Activated T-helper 1 cell treated with Interleukin-2 at 50 U/mL for 16 hours (primary cell): ENCODE data around the gene RAB11FIP3.
A peak's percentile ranks its signal among the peaks of the same experiment; 100 is the strongest.

Experiments used
- DNase-seq: peaks from one replicate; pipeline ENCODE4 v3.0.0-alpha.2; 2020; ENCODE audit warnings: low read depth

The RAB11FIP3 gene

GRCh38 chr16:519425-519824 lies 94.0 kb downstream of the RAB11FIP3 start:
- no peak for DNase-seq

GRCh38 chr16:519841-520687 lies 94.6 kb downstream of the RAB11FIP3 start:
- no peak for DNase-seq

- no peak for DNase-seq
These were observed 95.4 kb downstream of the RAB11FIP3 start for GRCh38 chr16:520847-521246.

GRCh38 chr16:521381-522210 lies 96.1 kb downstream of the RAB11FIP3 start:
- no peak for DNase-seq

GRCh38 chr16:522320-523096 lies 97.1 kb downstream of the RAB11FIP3 start:
- no peak for DNase-seq

- no peak for DNase-seq
These were observed 97.8 kb downstream of the RAB11FIP3 start for GRCh38 chr16:523097-523741.

- no peak for DNase-seq
These were observed 99.0 kb downstream of the RAB11FIP3 start for GRCh38 chr16:524274-525040.

- DNase-seq, result no peak
These were observed 99.7 kb downstream of the RAB11FIP3 start for GRCh38 chr16:525123-525519.

- peak; percentile 31 for DNase-seq
These were observed 100.2 kb downstream of the RAB11FIP3 start for GRCh38 chr16:525520-526180.

GRCh38 chr16:526181-527014 lies 100.9 kb downstream of the RAB11FIP3 start:
- no peak for DNase-seq

GRCh38 chr16:527015-527903 lies 101.8 kb downstream of the RAB11FIP3 start, which contains the start of gene CAPN15:
Gene CAPN15, plus strand, starts transcription at chr16:527712. Its CDS starts 19,127 bp downstream, at chr16:546839.
- peak; percentile 79 for DNase-seq

GRCh38 chr16:528111-529011 lies 102.9 kb downstream of the RAB11FIP3 start:
- DNase-seq, result no peak

GRCh38 chr16:529012-529575 lies 103.6 kb downstream of the RAB11FIP3 start:
- DNase-seq, result no peak

GRCh38 chr16:530111-530817 lies 104.8 kb downstream of the RAB11FIP3 start:
- no peak for DNase-seq

- DNase-seq, result no peak
These were observed 106.2 kb downstream of the RAB11FIP3 start for GRCh38 chr16:531494-532125.
